HepG2 (cell line): Measurements from ENCODE around the gene DNAJC30. TPM values are rescaled to one million over a fixed set of nuclear protein-coding genes. Genes with fewer than 3 reads are reported as not detected.

Experiments
- BRD4 ChIP-seq: sonication (generic); formaldehyde crosslinking; IDR thresholded peaks from 2 replicates; pipeline ENCODE4 v1.4.0; 2020; ENCODE audit warnings: missing genetic modification reagents
- CHD2 ChIP-seq: IDR thresholded peaks from 2 replicates; pipeline ENCODE4 v1.6.1; 2011; ENCODE audit warnings: low read depth, low read length, improper control_type of control experiment
- PAWR ChIP-seq: sonication (generic); formaldehyde crosslinking; IDR thresholded peaks from 2 replicates; pipeline ENCODE4 v1.4.0; 2020; ENCODE audit warnings: missing genetic modification reagents, mild to moderate bottlenecking, borderline replicate concordance
- RBM22 ChIP-seq: fragments of 200-400 bp; formaldehyde crosslinking; optimal IDR thresholded peaks from 2 replicates; pipeline ENCODE3; 2017; ENCODE audit warnings: mild to moderate bottlenecking, low read length, moderate library complexity
- SMAD9 ChIP-seq: sonication (generic); formaldehyde crosslinking; IDR thresholded peaks from 2 replicates; pipeline ENCODE4 v1.5.1; 2020; ENCODE audit warnings: mild to moderate bottlenecking, missing genetic modification reagents
- SNAPC2 ChIP-seq: sonication (generic); formaldehyde crosslinking; IDR thresholded peaks from 2 replicates; pipeline ENCODE4 v1.8.1; 2022; ENCODE audit warnings: mild to moderate bottlenecking, missing genetic modification reagents
- YY1 ChIP-seq: IDR thresholded peaks from 2 replicates; pipeline ENCODE4 v1.6.1; 2011; ENCODE audit warnings: low read length, low read depth, moderate library complexity, mild to moderate bottlenecking; ENCODE audit not compliant: insufficient read depth, insufficient replicate concordance
- ZFX ChIP-seq: sonication (generic); formaldehyde crosslinking; IDR thresholded peaks from 2 replicates; pipeline ENCODE4 v1.4.0; 2020; ENCODE audit warnings: mild to moderate bottlenecking, low read depth, missing genetic modification reagents, moderate library complexity
- ZNF225 ChIP-seq: sonication (generic); formaldehyde crosslinking; IDR thresholded peaks from 2 replicates; pipeline ENCODE4 v1.4.0; 2020; ENCODE audit warnings: mild to moderate bottlenecking, missing genetic modification reagents
- ZNF567 ChIP-seq: sonication (generic); formaldehyde crosslinking; IDR thresholded peaks from 2 replicates; pipeline ENCODE4 v1.8.1; 2023; ENCODE audit warnings: mild to moderate bottlenecking, missing genetic modification reagents, borderline replicate concordance
- polyA plus RNA-seq, 8 experiments: library from polyadenylated mRNA; depleted of rRNA in 3 of 8; stranded (reverse) in 7 of 8; unstranded in 1 of 8; fragments of >200 nt; fragmentation: Illumina TruSeq in 4 of 8; extraction: Trizol in 4 of 8; gene quantifications; 2 replicates each; pipeline versions ENCODE4 v1.2.1 to v1.2.3, GENCODE V29; 2011 to 2016; ENCODE audit warnings: low read depth in 4 of 8, missing spikeins in 1 of 8, mixed read lengths in 1 of 8; ENCODE audit not compliant: insufficient read depth in 1 of 8
- total RNA-seq, 5 experiments: library from RNA; depleted of rRNA; stranded (reverse); fragments of >200 nt; fragmentation: Illumina TruSeq; extraction: Trizol; gene quantifications; 2 replicates each; pipeline ENCODE4 v1.2.3, GENCODE V29; 2016; ENCODE audit warnings: low read depth in 1 of 5
- TF ChIP-seq, protein P1 (sequence below): sonication (generic); formaldehyde crosslinking; IDR thresholded peaks from 2 replicates; pipeline ENCODE4 v1.4.0; 2020; ENCODE audit warnings: mild to moderate bottlenecking, missing genetic modification reagents, borderline replicate concordance
- TF ChIP-seq, protein P2 (sequence below): sonication (generic); formaldehyde crosslinking; IDR thresholded peaks from 2 replicates; pipeline ENCODE4 v1.8.0; 2022; ENCODE audit warnings: mild to moderate bottlenecking, missing genetic modification reagents, moderate library complexity
- TF ChIP-seq, protein P3 (sequence below): sonication (generic); formaldehyde crosslinking; IDR thresholded peaks from 2 replicates; pipeline ENCODE4 v1.8.0; 2022; ENCODE audit warnings: missing genetic modification reagents, mild to moderate bottlenecking, moderate library complexity, borderline replicate concordance
- TF ChIP-seq, protein P4 (sequence below): sonication (generic); formaldehyde crosslinking; IDR thresholded peaks from 2 replicates; pipeline ENCODE4 v1.5.1; 2020; ENCODE audit warnings: mild to moderate bottlenecking, missing genetic modification reagents, borderline replicate concordance

DNAJC30 gene
- total and polyA plus RNA-seq, 2 of the 13 experiments (the other 11 are each of a cell fraction or from before 2014, with no cell fraction given) = 3.3 to 3.8 TPM

DNA sequence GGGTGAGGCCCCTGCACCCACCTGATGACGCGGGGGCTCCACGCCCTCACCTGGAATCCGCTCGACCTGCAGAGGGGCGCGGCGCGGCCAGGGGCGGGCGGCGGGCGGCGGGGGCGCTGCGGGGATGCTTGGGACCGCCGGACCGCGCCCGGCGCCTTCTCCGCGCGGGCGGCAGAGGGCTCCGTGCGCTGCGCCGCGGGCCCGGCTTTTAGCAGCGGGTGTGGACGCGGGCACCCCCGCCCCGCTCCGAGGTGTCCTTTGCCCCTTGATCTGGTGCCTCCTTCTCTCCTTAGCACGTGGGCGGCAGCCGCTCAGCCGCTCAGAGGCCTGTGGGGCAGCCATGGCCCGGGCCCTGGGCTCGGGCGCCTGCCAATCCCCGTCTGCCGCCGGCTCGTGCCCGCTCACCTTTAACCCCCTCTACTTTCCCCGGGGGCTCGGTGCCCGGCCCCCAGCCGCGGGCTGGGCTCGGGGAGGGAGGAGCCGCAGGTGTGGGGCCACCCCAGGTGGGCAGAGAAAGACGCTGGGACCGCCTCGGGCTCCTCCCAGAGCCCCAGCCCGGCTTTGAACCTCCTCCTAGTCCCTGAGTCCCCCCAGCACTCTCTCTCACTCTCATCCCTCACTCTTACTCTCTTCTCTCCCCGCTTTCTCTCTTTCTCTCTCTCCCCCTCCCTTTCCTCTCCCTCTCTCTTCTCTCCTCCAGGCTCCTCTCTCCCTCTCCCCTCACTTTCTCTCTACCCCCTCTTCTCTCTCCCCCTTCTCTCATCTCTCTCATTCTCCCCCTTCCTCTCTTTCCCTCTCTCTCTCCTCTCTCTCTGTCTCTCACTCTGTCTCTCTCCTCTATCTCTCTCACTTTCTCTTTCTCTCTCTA, 35.3 kb downstream of the DNAJC30 start (continued):
- TF ChIP-seq, protein P1, sequence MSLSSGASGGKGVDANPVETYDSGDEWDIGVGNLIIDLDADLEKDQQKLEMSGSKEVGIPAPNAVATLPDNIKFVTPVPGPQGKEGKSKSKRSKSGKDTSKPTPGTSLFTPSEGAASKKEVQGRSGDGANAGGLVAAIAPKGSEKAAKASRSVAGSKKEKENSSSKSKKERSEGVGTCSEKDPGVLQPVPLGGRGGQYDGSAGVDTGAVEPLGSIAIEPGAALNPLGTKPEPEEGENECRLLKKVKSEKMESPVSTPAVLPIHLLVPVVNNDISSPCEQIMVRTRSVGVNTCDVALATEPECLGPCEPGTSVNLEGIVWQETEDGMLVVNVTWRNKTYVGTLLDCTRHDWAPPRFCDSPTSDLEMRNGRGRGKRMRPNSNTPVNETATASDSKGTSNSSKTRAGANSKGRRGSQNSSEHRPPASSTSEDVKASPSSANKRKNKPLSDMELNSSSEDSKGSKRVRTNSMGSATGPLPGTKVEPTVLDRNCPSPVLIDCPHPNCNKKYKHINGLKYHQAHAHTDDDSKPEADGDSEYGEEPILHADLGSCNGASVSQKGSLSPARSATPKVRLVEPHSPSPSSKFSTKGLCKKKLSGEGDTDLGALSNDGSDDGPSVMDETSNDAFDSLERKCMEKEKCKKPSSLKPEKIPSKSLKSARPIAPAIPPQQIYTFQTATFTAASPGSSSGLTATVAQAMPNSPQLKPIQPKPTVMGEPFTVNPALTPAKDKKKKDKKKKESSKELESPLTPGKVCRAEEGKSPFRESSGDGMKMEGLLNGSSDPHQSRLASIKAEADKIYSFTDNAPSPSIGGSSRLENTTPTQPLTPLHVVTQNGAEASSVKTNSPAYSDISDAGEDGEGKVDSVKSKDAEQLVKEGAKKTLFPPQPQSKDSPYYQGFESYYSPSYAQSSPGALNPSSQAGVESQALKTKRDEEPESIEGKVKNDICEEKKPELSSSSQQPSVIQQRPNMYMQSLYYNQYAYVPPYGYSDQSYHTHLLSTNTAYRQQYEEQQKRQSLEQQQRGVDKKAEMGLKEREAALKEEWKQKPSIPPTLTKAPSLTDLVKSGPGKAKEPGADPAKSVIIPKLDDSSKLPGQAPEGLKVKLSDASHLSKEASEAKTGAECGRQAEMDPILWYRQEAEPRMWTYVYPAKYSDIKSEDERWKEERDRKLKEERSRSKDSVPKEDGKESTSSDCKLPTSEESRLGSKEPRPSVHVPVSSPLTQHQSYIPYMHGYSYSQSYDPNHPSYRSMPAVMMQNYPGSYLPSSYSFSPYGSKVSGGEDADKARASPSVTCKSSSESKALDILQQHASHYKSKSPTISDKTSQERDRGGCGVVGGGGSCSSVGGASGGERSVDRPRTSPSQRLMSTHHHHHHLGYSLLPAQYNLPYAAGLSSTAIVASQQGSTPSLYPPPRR (CRISPR knock-in tag) = peak; percentile 71; the same call in 1 of the 2 replicates
- TF ChIP-seq, protein P2, sequence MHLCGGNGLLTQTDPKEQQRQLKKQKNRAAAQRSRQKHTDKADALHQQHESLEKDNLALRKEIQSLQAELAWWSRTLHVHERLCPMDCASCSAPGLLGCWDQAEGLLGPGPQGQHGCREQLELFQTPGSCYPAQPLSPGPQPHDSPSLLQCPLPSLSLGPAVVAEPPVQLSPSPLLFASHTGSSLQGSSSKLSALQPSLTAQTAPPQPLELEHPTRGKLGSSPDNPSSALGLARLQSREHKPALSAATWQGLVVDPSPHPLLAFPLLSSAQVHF (CRISPR knock-in tag) = no peak
- TF ChIP-seq CHD2 = no peak
- TF ChIP-seq, protein P3, sequence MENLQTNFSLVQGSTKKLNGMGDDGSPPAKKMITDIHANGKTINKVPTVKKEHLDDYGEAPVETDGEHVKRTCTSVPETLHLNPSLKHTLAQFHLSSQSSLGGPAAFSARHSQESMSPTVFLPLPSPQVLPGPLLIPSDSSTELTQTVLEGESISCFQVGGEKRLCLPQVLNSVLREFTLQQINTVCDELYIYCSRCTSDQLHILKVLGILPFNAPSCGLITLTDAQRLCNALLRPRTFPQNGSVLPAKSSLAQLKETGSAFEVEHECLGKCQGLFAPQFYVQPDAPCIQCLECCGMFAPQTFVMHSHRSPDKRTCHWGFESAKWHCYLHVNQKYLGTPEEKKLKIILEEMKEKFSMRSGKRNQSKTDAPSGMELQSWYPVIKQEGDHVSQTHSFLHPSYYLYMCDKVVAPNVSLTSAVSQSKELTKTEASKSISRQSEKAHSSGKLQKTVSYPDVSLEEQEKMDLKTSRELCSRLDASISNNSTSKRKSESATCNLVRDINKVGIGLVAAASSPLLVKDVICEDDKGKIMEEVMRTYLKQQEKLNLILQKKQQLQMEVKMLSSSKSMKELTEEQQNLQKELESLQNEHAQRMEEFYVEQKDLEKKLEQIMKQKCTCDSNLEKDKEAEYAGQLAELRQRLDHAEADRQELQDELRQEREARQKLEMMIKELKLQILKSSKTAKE (CRISPR knock-in tag) = no peak
- no peak for TF ChIP-seq SNAPC2 (CRISPR knock-in tag)
- TF ChIP-seq RBM22 = no peak
- TF ChIP-seq ZFX (CRISPR knock-in tag) = peak; percentile 73
- no peak for TF ChIP-seq PAWR (CRISPR knock-in tag)
- no peak for TF ChIP-seq ZNF567 (CRISPR knock-in tag)
- TF ChIP-seq, protein P4, sequence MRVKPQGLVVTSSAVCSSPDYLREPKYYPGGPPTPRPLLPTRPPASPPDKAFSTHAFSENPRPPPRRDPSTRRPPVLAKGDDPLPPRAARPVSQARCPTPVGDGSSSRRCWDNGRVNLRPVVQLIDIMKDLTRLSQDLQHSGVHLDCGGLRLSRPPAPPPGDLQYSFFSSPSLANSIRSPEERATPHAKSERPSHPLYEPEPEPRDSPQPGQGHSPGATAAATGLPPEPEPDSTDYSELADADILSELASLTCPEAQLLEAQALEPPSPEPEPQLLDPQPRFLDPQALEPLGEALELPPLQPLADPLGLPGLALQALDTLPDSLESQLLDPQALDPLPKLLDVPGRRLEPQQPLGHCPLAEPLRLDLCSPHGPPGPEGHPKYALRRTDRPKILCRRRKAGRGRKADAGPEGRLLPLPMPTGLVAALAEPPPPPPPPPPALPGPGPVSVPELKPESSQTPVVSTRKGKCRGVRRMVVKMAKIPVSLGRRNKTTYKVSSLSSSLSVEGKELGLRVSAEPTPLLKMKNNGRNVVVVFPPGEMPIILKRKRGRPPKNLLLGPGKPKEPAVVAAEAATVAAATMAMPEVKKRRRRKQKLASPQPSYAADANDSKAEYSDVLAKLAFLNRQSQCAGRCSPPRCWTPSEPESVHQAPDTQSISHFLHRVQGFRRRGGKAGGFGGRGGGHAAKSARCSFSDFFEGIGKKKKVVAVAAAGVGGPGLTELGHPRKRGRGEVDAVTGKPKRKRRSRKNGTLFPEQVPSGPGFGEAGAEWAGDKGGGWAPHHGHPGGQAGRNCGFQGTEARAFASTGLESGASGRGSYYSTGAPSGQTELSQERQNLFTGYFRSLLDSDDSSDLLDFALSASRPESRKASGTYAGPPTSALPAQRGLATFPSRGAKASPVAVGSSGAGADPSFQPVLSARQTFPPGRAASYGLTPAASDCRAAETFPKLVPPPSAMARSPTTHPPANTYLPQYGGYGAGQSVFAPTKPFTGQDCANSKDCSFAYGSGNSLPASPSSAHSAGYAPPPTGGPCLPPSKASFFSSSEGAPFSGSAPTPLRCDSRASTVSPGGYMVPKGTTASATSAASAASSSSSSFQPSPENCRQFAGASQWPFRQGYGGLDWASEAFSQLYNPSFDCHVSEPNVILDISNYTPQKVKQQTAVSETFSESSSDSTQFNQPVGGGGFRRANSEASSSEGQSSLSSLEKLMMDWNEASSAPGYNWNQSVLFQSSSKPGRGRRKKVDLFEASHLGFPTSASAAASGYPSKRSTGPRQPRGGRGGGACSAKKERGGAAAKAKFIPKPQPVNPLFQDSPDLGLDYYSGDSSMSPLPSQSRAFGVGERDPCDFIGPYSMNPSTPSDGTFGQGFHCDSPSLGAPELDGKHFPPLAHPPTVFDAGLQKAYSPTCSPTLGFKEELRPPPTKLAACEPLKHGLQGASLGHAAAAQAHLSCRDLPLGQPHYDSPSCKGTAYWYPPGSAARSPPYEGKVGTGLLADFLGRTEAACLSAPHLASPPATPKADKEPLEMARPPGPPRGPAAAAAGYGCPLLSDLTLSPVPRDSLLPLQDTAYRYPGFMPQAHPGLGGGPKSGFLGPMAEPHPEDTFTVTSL (CRISPR knock-in tag) = no peak
- TF ChIP-seq SMAD9 = no peak
- no peak for TF ChIP-seq ZNF225 (CRISPR knock-in tag)
- TF ChIP-seq BRD4 (CRISPR knock-in tag) = peak; percentile 80
- peak; percentile 54 for TF ChIP-seq YY1
